Activated B cell treated with CpG ODN at 0.5 μM for 24 hours (primary cell): ENCODE results near the gene MEIS2. TPM values are rescaled to one million over a fixed set of nuclear protein-coding genes. Genes with fewer than 3 reads are reported as not detected.

Source experiments
- ATAC-seq: fragments of 200-7000 bp; cut with Tn5 transposase; one replicate; pipeline ENCODE4 v1.10.0; 2021; ENCODE audit warnings: low read depth, mild to moderate bottlenecking, moderate library complexity
- CTCF ChIA-PET: fragments of 350-600 bp; sonication (Branson Sonifier 250); formaldehyde crosslinking; loops from one replicate; lab custom pipeline; 2021; ENCODE audit warnings: antibody characterized with exemption; lab: Charles Lee
- POLR2A ChIA-PET: fragments of 350-600 bp; sonication (Branson Sonifier 250); formaldehyde crosslinking; loops from one replicate; lab custom pipeline; 2021; ENCODE audit warnings: antibody characterized with exemption; lab: Charles Lee
- DNase-seq: peaks from one replicate; pipeline ENCODE4 v3.0.0; 2022
- H3K27ac Mint-ChIP-seq: one replicate; pipeline ENCODE4 v1.8.0; 2020; ENCODE audit warnings: mixed read lengths
- H3K27me3 Mint-ChIP-seq: one replicate; pipeline ENCODE4 v1.8.0; 2021; ENCODE audit warnings: mixed read lengths
- H3K36me3 Mint-ChIP-seq: one replicate; pipeline ENCODE4 v1.8.0; 2021; ENCODE audit warnings: low read depth, mixed read lengths
- H3K4me1 Mint-ChIP-seq: one replicate; pipeline ENCODE4 v1.8.0; 2021; ENCODE audit warnings: mixed read lengths
- H3K4me3 Mint-ChIP-seq: one replicate; pipeline ENCODE4 v1.8.0; 2020; ENCODE audit warnings: mild to moderate bottlenecking, mixed read lengths
- H3K9me3 Mint-ChIP-seq: one replicate; pipeline ENCODE4 v1.8.0; 2020; ENCODE audit warnings: mixed read lengths
- intact Hi-C: fragments of 100-400 bp; cut with micrococcal nuclease; formaldehyde crosslinking; loops from one replicate; pipeline ENCODE4 v1.15.1; 2024
- total RNA-seq: library from RNA; stranded (reverse); gene quantifications from 2 replicates; pipeline ENCODE4 v1.2.3, GENCODE V29; 2022
- TF ChIP-seq, protein P1 (sequence below): fragments of 200-600 bp; IDR thresholded peaks from one replicate; pipeline ENCODE4 v1.8.0; 2022; ENCODE audit warnings: antibody characterized with exemption, mild to moderate bottlenecking

MEIS2 gene
- total RNA-seq, 1 donor from 2014 or later, result 0.24 TPM

DNA sequence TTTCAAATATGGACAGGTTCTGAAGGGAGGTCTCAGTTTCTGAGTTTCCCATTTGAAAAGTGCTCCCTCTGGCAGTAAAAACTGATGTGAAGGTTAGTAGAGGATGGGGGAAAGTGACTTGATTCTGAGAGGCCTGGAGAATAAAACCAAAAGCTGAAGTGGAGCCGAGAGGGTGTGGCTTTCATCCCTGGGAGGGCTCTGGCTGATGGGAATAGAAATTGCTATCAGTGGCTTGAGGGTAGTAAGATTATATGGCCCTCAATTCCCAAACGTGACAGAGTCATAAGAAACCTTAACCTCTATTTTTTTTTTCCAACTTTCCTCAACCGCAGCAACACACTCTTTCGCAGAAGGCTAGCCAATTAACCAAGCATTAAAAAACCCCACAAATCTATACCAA, 185.9 kb downstream of the MEIS2 start:
- Mint-ChIP-seq H3K36me3 (no peaks in the 10 kb centered on the region), H3K4me1 (no peaks in the 10 kb centered on the region), H3K27me3 (peaks cover 1% of the 10 kb centered on the region), H3K27ac (no peak overlapping the region), H3K9me3 (no peaks in the 10 kb centered on the region), H3K4me3 (no peak overlapping the region)
- POLR2A ChIA-PET, result no interaction called here
- TF ChIP-seq, protein P1, sequence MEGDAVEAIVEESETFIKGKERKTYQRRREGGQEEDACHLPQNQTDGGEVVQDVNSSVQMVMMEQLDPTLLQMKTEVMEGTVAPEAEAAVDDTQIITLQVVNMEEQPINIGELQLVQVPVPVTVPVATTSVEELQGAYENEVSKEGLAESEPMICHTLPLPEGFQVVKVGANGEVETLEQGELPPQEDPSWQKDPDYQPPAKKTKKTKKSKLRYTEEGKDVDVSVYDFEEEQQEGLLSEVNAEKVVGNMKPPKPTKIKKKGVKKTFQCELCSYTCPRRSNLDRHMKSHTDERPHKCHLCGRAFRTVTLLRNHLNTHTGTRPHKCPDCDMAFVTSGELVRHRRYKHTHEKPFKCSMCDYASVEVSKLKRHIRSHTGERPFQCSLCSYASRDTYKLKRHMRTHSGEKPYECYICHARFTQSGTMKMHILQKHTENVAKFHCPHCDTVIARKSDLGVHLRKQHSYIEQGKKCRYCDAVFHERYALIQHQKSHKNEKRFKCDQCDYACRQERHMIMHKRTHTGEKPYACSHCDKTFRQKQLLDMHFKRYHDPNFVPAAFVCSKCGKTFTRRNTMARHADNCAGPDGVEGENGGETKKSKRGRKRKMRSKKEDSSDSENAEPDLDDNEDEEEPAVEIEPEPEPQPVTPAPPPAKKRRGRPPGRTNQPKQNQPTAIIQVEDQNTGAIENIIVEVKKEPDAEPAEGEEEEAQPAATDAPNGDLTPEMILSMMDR, result no peak
- ATAC-seq, result no peak
- DNase-seq, result no peak
- CTCF ChIA-PET, result no interaction called here
- intact Hi-C loops, result no loop called here

DNA sequence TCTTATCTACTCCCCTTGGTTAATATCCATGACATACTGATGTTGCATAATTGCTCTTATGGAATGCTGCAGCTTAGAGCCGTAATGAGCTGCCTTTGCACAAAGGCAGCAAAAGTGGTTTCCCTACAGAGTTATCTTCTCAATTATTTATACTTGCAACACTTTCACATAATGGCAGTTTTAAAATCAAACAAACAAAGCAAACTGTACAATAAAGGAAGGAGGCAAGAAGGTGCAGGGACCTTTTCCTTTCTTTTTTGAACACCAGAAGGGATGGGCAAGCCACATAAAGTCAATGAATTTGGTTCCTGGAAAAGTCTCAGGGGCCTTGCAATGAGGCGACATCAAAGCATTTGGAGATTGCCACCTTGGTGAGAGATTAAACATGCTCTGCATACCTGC, 188.0 kb downstream of the MEIS2 start:
- CTCF ChIA-PET, result no interaction called here
- Mint-ChIP-seq H3K4me3 (no peak overlapping the region), H3K4me1 (no peaks in the 10 kb centered on the region), H3K27me3 (peaks cover 3% of the 10 kb centered on the region), H3K9me3 (no peaks in the 10 kb centered on the region), H3K27ac (no peak overlapping the region), H3K36me3 (no peaks in the 10 kb centered on the region)
- TF ChIP-seq, protein P1, result no peak
- intact Hi-C loops, result no loop called here
- POLR2A ChIA-PET, result no interaction called here
- DNase-seq, result no peak
- ATAC-seq, result no peak

DNA sequence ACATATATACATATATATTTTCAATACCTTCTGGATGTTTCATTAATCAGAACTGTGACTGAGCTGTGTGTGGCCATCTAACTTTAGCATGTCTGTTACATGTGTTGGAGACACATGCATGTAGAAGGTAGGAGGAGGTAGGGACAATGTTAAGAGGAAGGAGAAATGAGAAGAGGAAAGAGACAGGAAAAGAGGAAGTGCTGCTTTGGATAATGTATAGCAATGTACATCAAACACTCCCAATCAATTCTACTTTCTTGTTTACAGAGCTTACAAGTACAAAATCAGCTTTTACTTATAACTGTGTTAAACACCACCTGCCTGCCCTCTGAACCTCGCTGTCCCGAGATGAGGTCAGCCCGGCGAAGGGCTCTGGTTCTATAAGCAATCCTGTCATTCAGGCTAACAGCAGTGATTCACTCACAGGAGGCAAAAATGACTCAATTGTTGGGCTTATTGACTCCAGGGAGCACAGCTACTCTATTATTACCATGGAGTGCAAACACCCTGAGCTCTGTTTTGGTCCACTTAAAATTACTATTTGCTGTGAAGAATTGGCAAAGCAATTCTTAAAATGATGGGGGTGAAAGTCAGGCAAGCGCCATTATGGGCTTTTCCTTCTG, 188.9 kb downstream of the MEIS2 start:
- POLR2A ChIA-PET, result no interaction called here
- CTCF ChIA-PET, result no interaction called here
- no peak for ATAC-seq
- Mint-ChIP-seq H3K4me1 (no peaks in the 10 kb centered on the region), H3K4me3 (no peak overlapping the region), H3K27ac (no peak overlapping the region), H3K27me3 (peaks cover 3% of the 10 kb centered on the region), H3K36me3 (no peaks in the 10 kb centered on the region), H3K9me3 (no peaks in the 10 kb centered on the region)
- intact Hi-C loops, result no loop called here
- TF ChIP-seq, protein P1, result no peak
- no peak for DNase-seq

DNA sequence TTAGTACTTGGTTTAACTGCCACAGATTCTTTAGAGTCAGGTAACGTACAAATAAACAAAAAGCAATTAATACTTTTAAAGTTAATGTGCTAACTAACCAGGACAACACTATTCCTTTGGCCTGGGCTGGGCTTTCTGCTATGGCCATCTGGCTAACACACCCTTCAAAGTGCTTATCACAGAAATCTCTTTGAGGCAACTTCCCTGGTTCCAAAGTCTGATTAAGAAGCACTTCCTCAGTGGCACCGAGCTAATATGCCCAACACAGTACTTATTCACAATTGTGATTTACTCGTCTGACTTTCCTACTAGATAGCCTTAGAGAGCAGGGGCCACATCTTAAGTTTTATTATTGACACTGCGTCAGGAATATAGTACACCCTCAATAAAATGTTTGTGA, 191.4 kb downstream of the MEIS2 start:
- no peaks in the 10 kb centered on the region for H3K36me3 Mint-ChIP-seq
- H3K4me3 Mint-ChIP-seq, result no peak overlapping the region
- no peak overlapping the region for H3K27ac Mint-ChIP-seq
- H3K4me1 Mint-ChIP-seq, result no peaks in the 10 kb centered on the region
- intact Hi-C loops, result no loop called here
- peaks cover 3% of the 10 kb centered on the region for H3K27me3 Mint-ChIP-seq
- no peak for DNase-seq
- ChIA-PET POLR2A (no interaction called here), CTCF (no interaction called here)
- TF ChIP-seq, protein P1, result no peak
- ATAC-seq, result no peak
- H3K9me3 Mint-ChIP-seq, result no peaks in the 10 kb centered on the region

DNA sequence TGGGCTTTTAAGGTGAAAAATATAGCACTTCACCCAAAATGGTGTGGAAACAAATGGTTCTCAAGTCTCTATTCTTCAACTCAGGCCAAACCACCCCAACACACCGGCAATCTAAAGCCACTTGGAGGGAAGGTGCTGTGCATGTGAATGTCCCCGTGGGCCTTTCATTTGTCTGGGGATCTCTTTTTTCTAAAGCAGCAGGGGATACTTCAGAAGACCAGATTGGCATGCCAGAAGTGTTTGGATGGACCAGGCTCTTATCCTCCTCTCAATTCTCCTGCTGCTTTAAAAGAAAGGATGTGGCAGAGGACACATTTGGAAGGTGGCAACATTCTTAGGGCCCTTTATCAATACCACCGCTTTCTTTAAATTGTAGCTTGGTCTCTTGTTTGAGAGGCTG, 193.1 kb downstream of the MEIS2 start:
- intact Hi-C loops, result no loop called here
- H3K9me3 Mint-ChIP-seq, result no peaks in the 10 kb centered on the region
- H3K4me3 Mint-ChIP-seq, result no peak overlapping the region
- H3K4me1 Mint-ChIP-seq, result no peaks in the 10 kb centered on the region
- ATAC-seq, result no peak
- TF ChIP-seq, protein P1, result no peak
- no peak overlapping the region for H3K27ac Mint-ChIP-seq
- peaks cover 3% of the 10 kb centered on the region for H3K27me3 Mint-ChIP-seq
- ChIA-PET POLR2A (no interaction called here), CTCF (no interaction called here)
- no peak for DNase-seq
- no peaks in the 10 kb centered on the region for H3K36me3 Mint-ChIP-seq
